NCI-H2171 (cell line): ENCODE measurements around the gene ARSB.
"Not testable (repeated sequence)": the region's sequence is repeated elsewhere in the genome, so short reads cannot be mapped to it uniquely, and the experiment has no call there.

ENCODE experiments used
- DNase-seq: peaks from one replicate; lab custom pipeline; 2025; lab: John Stamatoyannopoulos, UW

The ARSB gene

GRCh38 chr5:78777901-78778300 is 207.2 kb downstream of the ARSB start:
- DNase-seq: no peak

GRCh38 chr5:78776637-78777036 is 208.5 kb downstream of the ARSB start:
- DNase-seq: no peak

- DNase-seq: no peak
Observed at GRCh38 chr5:78773655-78774054, 211.5 kb downstream of the ARSB start.

- no peak for DNase-seq
Observed at GRCh38 chr5:78771260-78772205, 213.6 kb downstream of the ARSB start.

GRCh38 chr5:78768781-78769380 is 216.2 kb downstream of the ARSB start:
- no peak for DNase-seq

- no peak for DNase-seq
Observed at GRCh38 chr5:78766412-78766762, 218.7 kb downstream of the ARSB start.

- no peak for DNase-seq
Observed at GRCh38 chr5:78765756-78766411, 219.2 kb downstream of the ARSB start.

GRCh38 chr5:78765116-78765515 is 220.0 kb downstream of the ARSB start:
- no peak for DNase-seq

- DNase-seq: no peak
Observed at GRCh38 chr5:78763659-78764189, 221.4 kb downstream of the ARSB start.

GRCh38 chr5:78762743-78763142 is 222.4 kb downstream of the ARSB start:
- not testable (repeated sequence) for DNase-seq

- no peak for DNase-seq
Observed at GRCh38 chr5:78761840-78762239, 223.3 kb downstream of the ARSB start.

GRCh38 chr5:78760770-78761169 is 224.3 kb downstream of the ARSB start:
- DNase-seq: no peak

- no peak for DNase-seq
Observed at GRCh38 chr5:78760366-78760765, 224.7 kb downstream of the ARSB start.

- no peak for DNase-seq
Observed at GRCh38 chr5:78758169-78758839, 226.8 kb downstream of the ARSB start.

- DNase-seq: no peak
Observed at GRCh38 chr5:78757269-78758053, 227.6 kb downstream of the ARSB start.

GRCh38 chr5:78756858-78757257 is 228.3 kb downstream of the ARSB start:
- DNase-seq: no peak

- no peak for DNase-seq
Observed at GRCh38 chr5:78755822-78756429, 229.2 kb downstream of the ARSB start.

- DNase-seq: no peak
Observed at GRCh38 chr5:78754655-78755054, 230.5 kb downstream of the ARSB start.

GRCh38 chr5:78753093-78753531 is 232.0 kb downstream of the ARSB start:
- DNase-seq: no peak

- no peak for DNase-seq
Observed at GRCh38 chr5:78751872-78752271, 233.2 kb downstream of the ARSB start.

- DNase-seq: no peak
Observed at GRCh38 chr5:78750281-78750680, 234.8 kb downstream of the ARSB start.
